Epidermal melanocyte (primary cell): ENCODE measurements around the gene ACVR1C.
"Not testable (repeated sequence)": the region's sequence is repeated elsewhere in the genome, so short reads cannot be mapped to it uniquely, and the experiment has no call there.

Source experiments
- DNase-seq: peaks from one replicate; pipeline ENCODE4 v3.0.0; 2011; ENCODE audit warnings: low spot score; ENCODE audit not compliant: insufficient read length

The ACVR1C gene

GRCh38 chr2:157574165-157574564 is 54.5 kb downstream of the ACVR1C start:
- no peak for DNase-seq

GRCh38 chr2:157572725-157573124 is 55.9 kb downstream of the ACVR1C start:
- DNase-seq, result no peak

GRCh38 chr2:157566623-157567022 is 62.0 kb downstream of the ACVR1C start:
- not testable (repeated sequence) for DNase-seq

DNA sequence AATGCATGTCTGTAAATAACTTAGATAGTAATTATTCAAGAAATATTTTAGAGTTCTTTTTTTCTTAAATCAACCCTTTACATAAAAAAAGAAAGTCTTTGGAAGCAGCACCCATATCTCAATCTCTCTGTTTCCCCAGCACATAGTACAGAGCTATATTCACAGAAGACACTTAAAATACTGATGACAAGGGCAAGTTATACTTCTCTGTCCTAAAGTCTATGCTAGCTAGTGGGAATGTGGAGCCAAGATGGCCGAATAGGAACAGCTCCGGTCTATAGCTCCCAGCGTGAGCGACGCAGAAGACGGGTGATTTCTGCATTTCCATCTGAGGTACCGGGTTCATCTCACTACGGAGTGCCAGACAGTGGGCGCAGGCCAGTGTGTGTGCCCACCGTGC is 62.6 kb downstream of the ACVR1C start:
- DNase-seq, result not testable (repeated sequence)

- no peak for DNase-seq
Observed at GRCh38 chr2:157565550-157565949, 63.1 kb downstream of the ACVR1C start.

GRCh38 chr2:157559890-157560289 is 68.8 kb downstream of the ACVR1C start:
- DNase-seq, result no peak

DNA sequence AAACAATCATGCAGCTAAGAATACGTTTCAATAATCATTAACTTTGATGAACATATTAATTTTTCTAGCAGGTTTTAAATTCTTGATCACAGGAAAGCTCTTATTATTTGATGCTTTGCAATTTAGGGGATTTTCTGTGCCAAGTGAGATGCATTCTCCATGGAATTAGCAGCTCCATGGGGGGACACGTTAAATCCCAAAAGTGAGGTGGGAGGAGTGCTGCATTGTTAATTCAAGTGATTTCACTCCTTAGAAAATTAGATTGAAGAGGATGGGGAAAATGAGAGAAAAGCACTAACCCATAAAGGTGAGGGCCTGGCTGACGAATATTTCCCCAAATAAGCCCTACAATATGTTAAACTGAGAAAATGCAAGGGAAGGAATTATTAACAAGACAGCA is 69.2 kb downstream of the ACVR1C start:
- DNase-seq, result no peak

GRCh38 chr2:157559061-157559460 is 69.6 kb downstream of the ACVR1C start:
- DNase-seq, result no peak

GRCh38 chr2:157557770-157558169 is 70.9 kb downstream of the ACVR1C start:
- DNase-seq, result no peak

GRCh38 chr2:157540102-157540501 is 88.6 kb downstream of the ACVR1C start:
- no peak for DNase-seq

GRCh38 chr2:157538064-157538463 is 90.6 kb downstream of the ACVR1C start:
- no peak for DNase-seq

- DNase-seq, result no peak
Observed at GRCh38 chr2:157536815-157537214, 91.8 kb downstream of the ACVR1C start.

DNA sequence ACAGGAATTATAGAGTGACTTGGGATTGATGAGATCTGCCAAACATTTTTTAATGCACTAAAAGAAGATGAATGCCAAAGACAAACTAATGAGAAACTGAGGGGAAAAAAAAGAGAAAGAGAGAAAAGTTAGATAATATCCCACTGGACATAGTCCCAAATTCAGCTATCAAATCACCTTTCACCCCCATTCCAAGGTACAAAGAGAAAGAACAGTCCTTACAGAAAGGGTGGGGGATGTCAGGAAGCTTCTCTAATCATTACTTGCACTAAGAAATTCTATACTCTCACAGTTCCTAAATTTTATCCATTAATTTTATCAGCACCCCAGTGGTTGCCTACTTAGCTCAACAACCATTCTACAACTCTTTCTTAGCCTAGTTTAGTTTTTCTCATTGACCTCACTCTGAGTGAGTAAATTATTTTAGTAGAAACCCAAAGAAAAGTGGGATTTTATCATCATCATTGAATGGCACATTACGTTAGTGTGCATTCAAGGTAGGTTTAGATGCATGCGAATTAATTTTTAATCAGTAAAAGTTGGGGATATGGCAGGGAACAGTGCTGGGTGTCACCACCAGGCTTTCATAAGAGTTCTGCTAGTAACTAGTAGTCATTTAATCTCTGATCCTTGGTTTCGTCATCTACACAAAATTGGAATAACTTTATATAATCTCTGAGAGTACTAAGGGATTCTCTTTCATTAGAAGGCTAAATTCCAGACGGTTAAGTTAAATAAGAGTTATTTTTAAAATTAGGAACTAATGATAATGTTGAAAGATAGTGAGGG is 99.5 kb downstream of the ACVR1C start:
- DNase-seq, result no peak

- no peak for DNase-seq
Observed at GRCh38 chr2:157526070-157526469, 102.6 kb downstream of the ACVR1C start.

DNA sequence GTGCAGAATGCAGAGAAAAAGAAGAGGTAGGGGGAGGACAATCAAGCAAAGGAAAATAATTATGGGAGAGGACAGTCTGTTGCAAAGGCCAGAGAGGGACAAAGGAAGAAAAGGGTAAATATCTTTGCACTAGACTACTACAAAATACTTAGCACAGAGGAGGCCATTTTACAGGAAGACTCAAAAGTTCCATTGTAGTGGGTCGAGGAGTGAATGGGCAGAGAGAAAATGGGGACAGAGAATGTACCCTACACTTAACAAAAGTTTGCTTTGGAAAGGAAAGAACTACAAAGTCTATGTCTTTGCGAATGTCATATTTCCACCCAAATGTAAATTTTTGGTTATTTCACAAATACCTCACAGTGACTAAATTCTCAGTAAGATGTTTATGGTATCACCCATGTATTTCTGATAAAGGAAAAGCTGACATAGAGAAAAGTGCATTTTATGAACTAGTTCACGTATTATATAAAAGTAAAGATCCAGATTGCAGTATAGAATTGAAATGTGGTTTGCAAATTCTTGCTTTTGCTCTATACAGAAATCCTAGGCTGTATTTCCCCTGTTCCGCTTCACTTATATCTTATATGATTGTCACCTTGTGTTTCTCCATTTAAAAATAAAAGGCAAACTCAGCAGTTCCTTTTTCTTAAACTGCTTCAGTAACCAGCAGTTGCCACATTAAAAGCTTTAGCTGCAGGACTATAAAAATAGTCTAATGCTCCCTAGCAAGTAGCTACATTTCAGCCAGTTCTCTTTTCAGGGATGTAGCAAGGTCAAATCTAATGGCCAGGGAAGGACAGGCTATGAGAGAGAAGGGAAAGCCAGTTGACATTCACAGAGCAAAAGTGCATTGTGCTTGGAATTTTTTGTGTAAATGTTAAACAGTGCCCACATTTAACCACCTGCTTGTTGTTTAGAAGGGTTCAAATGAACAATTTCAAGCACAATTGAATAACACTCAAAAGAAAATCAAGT is 105.1 kb downstream of the ACVR1C start:
- DNase-seq, result no peak

GRCh38 chr2:157514966-157515365 is 113.7 kb downstream of the ACVR1C start:
- DNase-seq, result not testable (repeated sequence)

- no peak for DNase-seq
Observed at GRCh38 chr2:157509744-157510143, 118.9 kb downstream of the ACVR1C start.

GRCh38 chr2:157508676-157509075 is 120.0 kb downstream of the ACVR1C start:
- DNase-seq, result no peak

GRCh38 chr2:157506586-157506985 is 122.1 kb downstream of the ACVR1C start:
- DNase-seq, result no peak

DNA sequence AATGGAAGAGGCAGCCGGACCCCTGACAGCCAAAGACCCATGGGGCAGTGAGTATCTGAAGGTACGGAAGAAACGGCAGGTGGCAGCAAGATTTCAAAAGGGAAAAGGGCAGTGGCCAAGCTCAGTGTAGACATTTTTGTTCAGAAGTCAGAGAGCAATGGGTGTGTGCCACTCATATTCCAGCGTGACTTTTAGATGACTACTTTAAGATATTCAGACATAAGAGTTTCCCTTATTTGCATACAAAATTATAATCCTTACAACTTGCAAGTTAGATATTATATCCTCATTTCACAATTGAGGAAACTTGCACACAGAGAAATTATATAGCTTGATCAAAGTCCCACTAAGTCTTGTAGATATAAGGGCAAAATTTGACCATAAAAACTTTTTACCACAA is 124.0 kb downstream of the ACVR1C start:
- no peak for DNase-seq

DNA sequence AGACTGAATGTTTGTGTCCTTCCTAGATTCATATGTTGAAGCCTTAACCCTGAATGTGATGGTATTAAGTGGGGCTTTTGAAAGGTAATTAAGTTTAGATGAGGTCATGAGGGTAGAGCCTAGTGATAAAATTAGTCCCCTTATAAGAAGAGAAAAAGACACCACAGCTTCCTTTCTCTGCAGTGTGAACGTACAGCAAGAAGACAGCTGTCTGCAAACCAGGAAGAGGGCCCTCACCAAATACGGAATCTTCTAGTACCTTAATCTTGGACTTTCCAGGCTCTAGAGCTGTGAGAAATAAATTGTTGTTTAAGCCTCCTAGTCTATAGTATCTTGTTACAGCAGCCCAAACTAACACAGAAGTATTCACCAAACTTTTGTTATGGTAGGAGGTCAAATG is 127.6 kb downstream of the ACVR1C start:
- DNase-seq, result no peak

GRCh38 chr2:157500334-157500733 is 128.3 kb downstream of the ACVR1C start:
- DNase-seq, result no peak
